HG02981 (cell line): ENCODE measurements around the gene KLF13.
A peak's percentile ranks its signal among the peaks of the same experiment; 100 is the strongest.

Experiments
- ATAC-seq: cut with Tn5 transposase; IDR thresholded peaks from one replicate; pipeline ENCODE4 v1.9.1; 2021; ENCODE audit warnings: mild to moderate bottlenecking, moderate library complexity; ENCODE audit not compliant: unreplicated experiment

KLF13 gene

GRCh38 chr15:31314380-31314779 is 12.3 kb upstream of the KLF13 start:
- ATAC-seq: no peak

DNA sequence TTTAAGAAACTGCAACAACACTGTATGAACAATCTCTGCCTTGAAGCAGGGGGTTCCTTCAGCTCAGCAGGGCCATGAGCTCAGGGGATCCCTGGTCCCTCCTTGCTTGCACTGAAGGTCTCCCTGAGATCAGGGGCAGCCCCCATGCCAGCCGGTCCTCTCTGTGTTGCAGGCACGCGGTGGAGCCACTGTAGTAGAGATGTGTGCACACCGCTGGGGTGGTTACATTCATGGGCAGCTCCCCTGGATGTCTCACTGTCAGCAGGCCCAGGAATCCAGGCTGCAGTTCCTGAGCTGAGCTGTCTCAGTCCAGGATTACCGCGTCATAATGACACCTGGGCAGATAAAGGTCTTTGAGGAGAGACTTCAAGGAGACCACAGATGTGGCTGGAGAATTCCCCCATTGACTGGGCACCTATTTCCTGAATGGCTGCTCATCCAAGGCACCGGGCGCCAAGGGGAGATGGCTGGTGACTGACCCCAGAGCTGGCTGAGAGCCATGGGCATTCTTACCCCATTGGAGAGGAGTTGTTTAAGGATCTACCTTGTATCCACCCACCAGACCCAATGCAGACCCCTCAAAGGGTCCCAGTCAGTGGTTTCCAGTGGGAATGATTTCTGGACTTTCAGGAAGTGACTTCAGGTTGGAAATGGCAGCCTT is 10.4 kb upstream of the KLF13 start:
- no peak for ATAC-seq

DNA sequence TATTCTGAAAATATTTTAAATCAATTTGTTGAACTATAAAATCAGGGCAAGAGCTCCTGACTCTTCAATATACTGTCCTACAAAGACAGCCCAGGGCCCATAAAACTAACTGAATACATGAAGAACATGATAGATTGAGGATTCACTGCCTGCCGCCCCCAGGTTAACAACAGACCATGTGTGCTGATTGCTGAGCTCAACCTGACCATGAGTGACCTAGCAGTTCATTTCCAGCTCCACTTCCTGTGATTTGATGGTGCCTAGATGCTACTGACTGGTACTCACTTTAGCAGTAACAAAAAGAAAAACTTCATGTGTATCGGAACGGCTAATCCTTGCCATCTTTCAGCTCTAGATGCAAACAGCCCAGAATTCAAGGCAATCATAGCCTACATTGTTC is 9.6 kb upstream of the KLF13 start:
- no peak for ATAC-seq

DNA sequence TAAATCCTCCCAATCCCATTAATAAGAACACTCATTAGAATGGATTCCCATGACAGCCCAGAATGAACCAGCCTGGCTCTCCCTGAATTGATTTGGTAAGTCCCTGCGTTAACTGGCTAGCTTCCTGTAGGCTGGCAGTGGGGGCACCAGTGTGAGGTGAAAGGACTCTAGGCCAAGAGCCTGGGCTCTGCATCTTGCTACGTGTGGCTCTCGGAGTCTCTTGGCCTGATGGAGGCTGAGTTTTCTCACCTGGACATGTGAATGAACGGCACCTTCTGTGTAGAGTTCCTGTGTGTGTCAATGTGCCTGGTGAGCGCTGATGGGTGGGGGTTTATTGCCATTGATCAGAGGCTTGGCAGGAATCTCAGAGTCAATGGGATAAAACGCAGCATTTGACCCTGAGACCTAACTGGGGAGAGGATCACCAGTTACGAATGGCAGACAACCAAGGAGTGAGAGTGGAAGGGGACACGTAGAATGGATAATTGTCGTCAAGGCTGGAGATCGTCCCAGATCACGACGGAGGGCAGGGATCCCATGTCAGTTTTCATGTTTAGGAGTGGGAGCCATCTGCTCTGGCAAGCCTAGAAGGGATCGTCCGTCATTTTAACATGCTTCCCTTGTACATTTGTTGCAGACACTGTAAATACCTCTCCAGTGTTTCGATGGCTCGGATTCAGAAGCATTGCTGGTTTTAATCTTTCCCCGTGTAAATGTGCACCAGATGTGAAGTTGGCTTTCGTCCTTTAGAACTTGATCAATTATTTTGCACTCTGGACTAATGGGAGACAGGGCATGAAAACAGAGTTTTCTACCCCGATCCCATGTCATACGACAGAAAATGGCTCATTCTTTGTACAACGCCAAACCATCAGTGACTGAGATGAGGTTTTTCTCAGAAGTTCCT is 9.0 kb upstream of the KLF13 start:
- no peak for ATAC-seq

- ATAC-seq: no peak
Observed at GRCh38 chr15:31318429-31318828, 8.2 kb upstream of the KLF13 start.

DNA sequence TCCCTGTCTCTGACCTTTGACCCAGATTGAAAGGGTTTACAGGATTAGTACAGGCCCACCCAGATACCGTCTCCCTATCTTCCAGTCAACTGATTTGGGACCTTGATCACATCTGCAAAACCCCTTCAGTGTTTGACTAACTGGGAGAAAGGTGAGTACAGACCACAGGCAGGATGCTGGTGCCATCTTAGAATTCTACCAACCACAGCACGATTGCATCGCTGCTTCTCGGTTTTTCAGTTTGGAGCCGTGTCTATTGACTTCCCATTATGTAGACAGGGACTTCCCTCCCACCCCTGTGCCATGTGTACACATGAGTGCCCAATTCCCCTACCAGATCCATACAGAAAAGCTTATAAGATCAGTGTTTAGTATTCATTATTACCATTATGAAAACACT is 6.6 kb upstream of the KLF13 start:
- ATAC-seq: no peak

GRCh38 chr15:31321418-31321817 is 5.2 kb upstream of the KLF13 start:
- no peak for ATAC-seq

DNA sequence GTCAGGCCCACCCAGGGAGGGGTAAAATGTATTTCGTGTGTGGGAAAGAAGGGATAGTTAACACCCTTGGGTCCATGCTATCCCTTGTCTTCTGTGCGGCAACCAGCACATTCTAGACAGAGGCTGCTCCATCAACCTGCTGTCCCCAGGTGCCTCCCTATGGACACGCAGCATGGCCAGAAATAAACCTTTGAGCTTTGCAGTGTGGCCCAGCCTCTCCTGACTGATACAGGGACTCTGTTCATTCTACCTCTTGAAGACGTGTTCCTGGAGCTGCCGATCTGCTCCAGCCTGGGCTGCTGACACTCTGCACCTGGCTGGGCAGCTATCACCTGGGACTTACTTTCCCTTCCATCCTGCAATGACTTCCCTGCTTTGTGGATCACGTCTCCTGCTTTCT is 4.1 kb upstream of the KLF13 start:
- no peak for ATAC-seq

- ATAC-seq: no peak
Observed at GRCh38 chr15:31323627-31324026, 3.0 kb upstream of the KLF13 start.

GRCh38 chr15:31324186-31324585 is 2.4 kb upstream of the KLF13 start:
- ATAC-seq: no peak

DNA sequence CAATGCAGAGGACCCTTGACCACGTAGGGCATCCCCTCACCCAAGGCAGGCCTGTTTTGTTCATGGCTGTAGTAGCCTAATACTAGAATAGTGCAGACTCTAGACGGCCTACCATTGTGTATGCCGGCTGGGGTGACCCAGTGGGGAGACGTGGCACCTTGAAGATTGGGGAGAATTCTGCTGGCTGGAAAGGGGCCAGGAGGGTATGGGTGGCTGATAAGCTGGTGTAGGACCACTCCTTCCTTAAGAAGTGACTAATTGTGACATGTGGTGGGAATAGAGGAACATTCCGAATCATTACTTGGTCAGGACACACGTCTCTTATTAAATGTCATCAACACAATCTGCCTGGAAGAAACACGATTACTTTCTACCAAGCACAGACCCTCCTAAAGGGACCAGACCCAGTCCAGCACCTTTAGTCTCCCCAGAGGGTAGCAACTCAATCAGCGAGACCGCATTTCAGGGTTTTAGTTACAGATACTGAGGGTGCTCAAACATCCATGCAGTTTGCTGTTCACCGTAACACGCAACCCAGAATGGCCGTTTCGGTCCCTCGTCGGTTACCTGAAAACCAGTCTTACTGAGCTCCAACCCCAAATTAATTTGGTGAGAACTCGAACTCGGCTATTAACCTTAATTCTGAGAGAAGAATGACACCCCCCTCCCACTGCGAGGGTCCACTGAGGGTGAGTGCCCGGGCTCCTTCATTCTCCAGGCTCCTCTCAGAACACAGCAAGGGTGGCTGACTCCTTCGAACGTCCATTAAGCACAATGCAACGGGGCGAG is 1.6 kb upstream of the KLF13 start:
- no peak for ATAC-seq

DNA sequence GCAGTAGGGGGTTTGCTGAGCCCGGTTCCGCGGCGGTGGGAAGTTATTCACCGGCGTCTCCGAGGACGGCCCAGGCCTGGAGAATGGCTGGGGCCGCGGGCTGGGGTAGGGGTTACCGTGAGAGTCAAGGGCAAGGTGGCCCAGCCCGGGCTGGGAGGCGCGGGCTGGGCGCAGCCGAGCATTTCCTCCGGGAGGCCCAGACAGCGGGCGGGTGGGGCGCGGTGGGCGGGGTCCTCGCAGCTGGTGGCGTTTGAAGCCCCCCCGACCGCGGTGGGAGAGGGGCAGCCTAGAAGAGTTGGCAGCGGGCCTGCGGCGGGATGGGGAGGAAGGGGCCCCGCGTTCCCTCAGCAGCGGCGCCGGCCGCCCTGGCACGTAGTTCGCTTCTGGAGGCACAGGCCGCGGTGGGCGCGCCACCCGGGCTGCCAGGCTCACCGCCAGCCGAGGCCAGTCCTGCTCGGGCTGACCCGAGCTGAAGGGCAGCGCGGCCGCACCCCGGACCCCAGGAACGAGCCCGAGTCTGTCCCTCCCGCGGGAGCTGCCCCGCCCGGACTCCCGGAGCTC is 960 bp upstream of the KLF13 start:
- no peak for ATAC-seq

GRCh38 chr15:31326875-31327668 is 437 bp downstream of the KLF13 start:
- peak; percentile 17 for ATAC-seq

- ATAC-seq: no peak
Observed at GRCh38 chr15:31327669-31328427, 1.2 kb downstream of the KLF13 start.

GRCh38 chr15:31328428-31328968 is 1.9 kb downstream of the KLF13 start:
- no peak for ATAC-seq

GRCh38 chr15:31328969-31329639 is 2.5 kb downstream of the KLF13 start:
- no peak for ATAC-seq

GRCh38 chr15:31329640-31330010 is 3.0 kb downstream of the KLF13 start:
- no peak for ATAC-seq

- no peak for ATAC-seq
Observed at GRCh38 chr15:31330111-31330785, 3.6 kb downstream of the KLF13 start.
